Lower leg skin (tissue), 3 donors: ENCODE results near the gene TMEM145.

Source experiments
- POLR2A ChIP-seq, 2 donors: fragments of 450-650 bp; IDR thresholded peaks; one replicate each; pipeline ENCODE4 v1.6.1; 2016 to 2017; ENCODE audit warnings: antibody characterized with exemption in 2 of 2, mild to moderate bottlenecking in 1 of 2, moderate library complexity in 1 of 2
- TF ChIP-seq, protein P1 (sequence below), 3 donors: fragments of 450-650 bp; IDR thresholded peaks; one replicate each; pipeline ENCODE4 v1.5.1; 2016; ENCODE audit warnings: antibody characterized with exemption in 3 of 3, mild to moderate bottlenecking in 3 of 3, moderate library complexity in 2 of 3

- TF ChIP-seq, protein P1, sequence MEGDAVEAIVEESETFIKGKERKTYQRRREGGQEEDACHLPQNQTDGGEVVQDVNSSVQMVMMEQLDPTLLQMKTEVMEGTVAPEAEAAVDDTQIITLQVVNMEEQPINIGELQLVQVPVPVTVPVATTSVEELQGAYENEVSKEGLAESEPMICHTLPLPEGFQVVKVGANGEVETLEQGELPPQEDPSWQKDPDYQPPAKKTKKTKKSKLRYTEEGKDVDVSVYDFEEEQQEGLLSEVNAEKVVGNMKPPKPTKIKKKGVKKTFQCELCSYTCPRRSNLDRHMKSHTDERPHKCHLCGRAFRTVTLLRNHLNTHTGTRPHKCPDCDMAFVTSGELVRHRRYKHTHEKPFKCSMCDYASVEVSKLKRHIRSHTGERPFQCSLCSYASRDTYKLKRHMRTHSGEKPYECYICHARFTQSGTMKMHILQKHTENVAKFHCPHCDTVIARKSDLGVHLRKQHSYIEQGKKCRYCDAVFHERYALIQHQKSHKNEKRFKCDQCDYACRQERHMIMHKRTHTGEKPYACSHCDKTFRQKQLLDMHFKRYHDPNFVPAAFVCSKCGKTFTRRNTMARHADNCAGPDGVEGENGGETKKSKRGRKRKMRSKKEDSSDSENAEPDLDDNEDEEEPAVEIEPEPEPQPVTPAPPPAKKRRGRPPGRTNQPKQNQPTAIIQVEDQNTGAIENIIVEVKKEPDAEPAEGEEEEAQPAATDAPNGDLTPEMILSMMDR (IDR thresholded peaks at IDR 0.05), result no peak
- TF ChIP-seq POLR2A (IDR thresholded peaks at IDR 0.05), result no peak
Observed at GRCh38 chr19:42290136-42290522, 23.0 kb upstream of the TMEM145 start.
